Prostate gland (tissue), 2 donors: ENCODE data around the gene BCL2L2.

ENCODE experiments used
- CTCF ChIP-seq, 4 experiments: fragments of 200-600 bp in 2 of 4; fragments of 450-650 bp in 2 of 4; sonication (generic) in 2 of 4; IDR thresholded peaks; 1 replicate in 3 of 4; 2 replicates in 1 of 4; pipeline ENCODE4 v1.5.1; 2016 to 2019; ENCODE audit warnings: antibody characterized with exemption in 4 of 4, mild to moderate bottlenecking in 2 of 4, moderate library complexity in 2 of 4
- POLR2A ChIP-seq: fragments of 450-650 bp; IDR thresholded peaks from one replicate; pipeline ENCODE4 v1.6.1; 2016; ENCODE audit warnings: antibody characterized with exemption, mild to moderate bottlenecking

GRCh38 chr14:23356662-23357061 lies 50.0 kb downstream of the BCL2L2 start:
- no peak for TF ChIP-seq CTCF (IDR thresholded peaks at IDR 0.05)
- TF ChIP-seq POLR2A, result no peak
